ENCODE measurements around the gene RNFT1.
"Not testable (repeated sequence)": the region's sequence is repeated elsewhere in the genome, so short reads cannot be mapped to it uniquely, and the experiment has no call there.

Gene RNFT1

GRCh38 chr17:59930121-59930520 lies 34.4 kb downstream of the RNFT1 start:
- DNase-seq (ENCODE audit: low read depth): not testable (repeated sequence)

DNA sequence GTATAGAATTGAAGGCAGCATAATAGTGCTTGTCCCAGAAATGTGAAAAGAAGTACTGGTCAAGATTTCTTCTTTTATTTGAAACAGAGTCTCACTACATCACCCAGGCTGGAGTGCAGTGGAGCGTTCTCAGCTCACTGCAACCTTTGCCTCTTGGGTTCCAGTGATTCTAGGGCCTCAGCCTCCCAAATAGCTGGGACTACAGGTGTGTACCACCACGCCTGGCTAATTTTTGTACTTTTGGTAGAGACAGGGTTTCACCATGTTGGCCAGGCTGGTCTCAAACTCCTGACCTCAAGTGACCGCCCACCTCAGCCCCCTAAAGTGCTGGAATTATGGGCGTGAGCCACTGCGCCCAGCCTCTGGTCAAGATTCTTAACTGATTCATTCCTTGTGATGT lies 43.9 kb downstream of the RNFT1 start:
- DNase-seq (ENCODE audit: low read depth): not testable (repeated sequence)

- no peak for DNase-seq (ENCODE audit: low read depth)
These were observed 48.1 kb downstream of the RNFT1 start for GRCh38 chr17:59916446-59916845.

DNA sequence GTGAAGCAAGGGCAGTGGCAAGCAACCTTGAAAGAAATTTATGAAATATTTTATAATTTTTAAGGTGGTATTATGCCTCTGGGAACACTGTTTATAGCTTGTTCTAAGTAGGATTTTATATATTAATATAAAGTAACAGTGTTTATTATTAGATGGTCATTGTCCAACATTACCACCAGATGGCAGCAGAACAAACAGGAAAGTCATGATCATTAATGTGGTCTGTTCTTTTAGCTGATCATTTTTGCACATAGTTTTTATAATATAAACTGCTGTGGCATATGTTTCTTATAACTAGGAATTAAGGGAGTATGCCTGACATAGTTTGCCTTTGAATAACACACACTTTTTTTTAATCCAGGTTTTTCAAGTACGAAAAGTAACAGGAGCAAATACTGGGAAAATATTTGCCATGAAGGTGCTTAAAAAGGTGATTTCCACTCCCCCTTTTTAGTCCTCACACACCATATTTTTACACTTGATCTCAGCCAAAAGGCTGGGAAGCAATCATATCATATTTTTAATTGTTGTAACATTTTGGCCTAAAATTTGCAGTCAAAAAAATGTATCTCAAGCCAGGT lies 50.2 kb downstream of the RNFT1 start:
- DNase-seq (ENCODE audit: low read depth): peak; percentile 32

DNA sequence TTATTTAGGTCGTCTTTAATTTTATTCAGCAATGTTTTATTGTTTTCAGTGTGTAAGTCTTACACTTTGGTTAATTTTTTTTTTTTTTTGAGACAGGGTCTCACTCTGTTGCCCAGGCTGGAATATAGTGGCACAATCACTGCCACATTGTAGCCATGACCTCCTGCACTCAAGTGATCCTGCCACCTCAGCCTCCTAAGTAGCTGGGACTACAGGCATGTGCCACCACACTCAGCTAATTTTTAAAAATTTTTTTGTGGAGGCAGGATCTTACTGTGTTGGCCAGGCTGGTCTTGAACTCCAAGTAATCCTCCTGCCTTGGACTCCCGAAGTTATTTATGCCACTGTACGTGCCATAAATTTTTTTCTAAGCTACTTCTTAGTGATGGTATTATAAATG lies 57.1 kb downstream of the RNFT1 start:
- DNase-seq (ENCODE audit: low read depth): no peak

- no peak for DNase-seq (ENCODE audit: low read depth)
These were observed 61.1 kb downstream of the RNFT1 start for GRCh38 chr17:59903455-59903854.

Data from amniotic epithelial cell (primary cell).